ENCODE measurements around the gene GREM1.

DNA sequence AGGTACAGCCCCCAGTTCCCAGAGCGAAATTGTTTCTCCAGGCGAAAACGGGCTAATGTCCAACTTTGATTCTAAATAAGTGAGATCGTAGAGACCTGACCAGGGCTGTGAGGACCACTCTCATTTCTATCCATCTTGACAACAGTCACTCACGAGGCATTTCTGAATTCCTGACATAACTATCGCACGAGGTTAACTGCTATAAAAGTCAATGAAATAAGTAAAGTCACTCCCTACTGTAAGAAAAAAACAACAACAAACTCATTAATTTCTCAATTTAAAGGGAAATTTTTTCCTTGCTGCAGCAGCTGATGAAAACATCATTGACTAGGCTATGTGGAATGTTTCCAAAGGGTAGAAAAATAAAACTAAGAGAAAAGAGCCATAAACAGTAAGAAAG is 69.1 kb downstream of the GREM1 start:
- TF ChIP-seq, protein P1, sequence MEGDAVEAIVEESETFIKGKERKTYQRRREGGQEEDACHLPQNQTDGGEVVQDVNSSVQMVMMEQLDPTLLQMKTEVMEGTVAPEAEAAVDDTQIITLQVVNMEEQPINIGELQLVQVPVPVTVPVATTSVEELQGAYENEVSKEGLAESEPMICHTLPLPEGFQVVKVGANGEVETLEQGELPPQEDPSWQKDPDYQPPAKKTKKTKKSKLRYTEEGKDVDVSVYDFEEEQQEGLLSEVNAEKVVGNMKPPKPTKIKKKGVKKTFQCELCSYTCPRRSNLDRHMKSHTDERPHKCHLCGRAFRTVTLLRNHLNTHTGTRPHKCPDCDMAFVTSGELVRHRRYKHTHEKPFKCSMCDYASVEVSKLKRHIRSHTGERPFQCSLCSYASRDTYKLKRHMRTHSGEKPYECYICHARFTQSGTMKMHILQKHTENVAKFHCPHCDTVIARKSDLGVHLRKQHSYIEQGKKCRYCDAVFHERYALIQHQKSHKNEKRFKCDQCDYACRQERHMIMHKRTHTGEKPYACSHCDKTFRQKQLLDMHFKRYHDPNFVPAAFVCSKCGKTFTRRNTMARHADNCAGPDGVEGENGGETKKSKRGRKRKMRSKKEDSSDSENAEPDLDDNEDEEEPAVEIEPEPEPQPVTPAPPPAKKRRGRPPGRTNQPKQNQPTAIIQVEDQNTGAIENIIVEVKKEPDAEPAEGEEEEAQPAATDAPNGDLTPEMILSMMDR (conservative IDR thresholded peaks at IDR 0.05 in 1 of 2, IDR thresholded peaks at IDR 0.05 in 1 of 2; ENCODE audit: low read depth in 1 of 2, low read length in 2 of 2): no peak
- TF ChIP-seq EZH2 (IDR thresholded peaks at IDR 0.05; ENCODE audit: low read length, missing control alignments): no peak
